Measurements from ENCODE around the gene TMC3. TPM values are rescaled to one million over a fixed set of nuclear protein-coding genes. Genes with fewer than 3 reads are reported as not detected.

TMC3 gene
- total RNA-seq, 1 donor from 2014 or later: not detected

DNA sequence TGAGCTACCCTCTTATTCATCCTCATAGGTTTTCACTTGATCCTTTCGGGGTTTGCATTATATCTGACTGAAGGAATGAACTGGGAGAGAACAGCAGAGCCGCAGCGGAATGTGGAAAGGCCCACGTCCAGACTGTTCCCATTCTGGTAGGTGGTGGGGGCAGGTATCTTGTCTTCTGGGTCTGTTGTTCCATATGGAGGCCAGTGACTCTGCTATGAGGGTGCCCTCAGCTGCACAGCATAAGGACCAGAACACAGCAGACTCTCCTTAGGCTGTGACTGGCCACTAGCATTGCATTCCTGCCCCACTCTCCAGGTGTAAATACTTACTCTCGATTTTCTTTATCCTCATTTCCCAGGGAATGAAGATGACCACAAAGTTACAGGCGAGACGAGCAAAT, 12.1 kb downstream of the TMC3 start:
- TF ChIP-seq, protein P1, sequence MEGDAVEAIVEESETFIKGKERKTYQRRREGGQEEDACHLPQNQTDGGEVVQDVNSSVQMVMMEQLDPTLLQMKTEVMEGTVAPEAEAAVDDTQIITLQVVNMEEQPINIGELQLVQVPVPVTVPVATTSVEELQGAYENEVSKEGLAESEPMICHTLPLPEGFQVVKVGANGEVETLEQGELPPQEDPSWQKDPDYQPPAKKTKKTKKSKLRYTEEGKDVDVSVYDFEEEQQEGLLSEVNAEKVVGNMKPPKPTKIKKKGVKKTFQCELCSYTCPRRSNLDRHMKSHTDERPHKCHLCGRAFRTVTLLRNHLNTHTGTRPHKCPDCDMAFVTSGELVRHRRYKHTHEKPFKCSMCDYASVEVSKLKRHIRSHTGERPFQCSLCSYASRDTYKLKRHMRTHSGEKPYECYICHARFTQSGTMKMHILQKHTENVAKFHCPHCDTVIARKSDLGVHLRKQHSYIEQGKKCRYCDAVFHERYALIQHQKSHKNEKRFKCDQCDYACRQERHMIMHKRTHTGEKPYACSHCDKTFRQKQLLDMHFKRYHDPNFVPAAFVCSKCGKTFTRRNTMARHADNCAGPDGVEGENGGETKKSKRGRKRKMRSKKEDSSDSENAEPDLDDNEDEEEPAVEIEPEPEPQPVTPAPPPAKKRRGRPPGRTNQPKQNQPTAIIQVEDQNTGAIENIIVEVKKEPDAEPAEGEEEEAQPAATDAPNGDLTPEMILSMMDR (IDR thresholded peaks at IDR 0.05; ENCODE audit: insufficient read depth, low read length, poor library complexity, severe bottlenecking): no peak
- no peak for DNase-seq (ENCODE audit: low read depth)

DNA sequence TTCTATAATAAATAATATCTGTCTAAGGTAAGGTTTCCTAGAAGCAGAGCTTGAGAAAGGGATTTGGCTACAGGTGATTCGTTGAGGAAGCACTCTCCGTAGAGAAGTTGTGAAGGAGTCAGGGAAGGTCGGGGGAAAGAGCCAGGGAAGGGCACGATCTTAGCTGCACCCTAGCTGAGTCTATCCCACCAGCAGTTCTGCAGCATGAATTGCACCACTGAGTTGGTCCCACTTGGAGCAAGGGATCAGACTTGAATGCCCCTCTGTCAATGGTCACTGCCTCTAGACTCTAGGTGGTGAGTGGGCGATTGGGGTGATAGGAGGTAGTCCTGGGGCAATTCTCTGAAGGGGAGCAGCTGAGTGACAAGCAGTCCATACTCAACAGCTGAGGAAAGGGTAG, 13.5 kb downstream of the TMC3 start:
- no peaks in the 10 kb centered on the region for H3K27me3 ChIP-seq (ENCODE audit: control insufficient read depth, insufficient read depth, low read length)
- H3K36me3 ChIP-seq (ENCODE audit: control insufficient read depth, insufficient read depth, low read length): no peaks in the 10 kb centered on the region
- TF ChIP-seq, protein P1 (IDR thresholded peaks at IDR 0.05; ENCODE audit: insufficient read depth, low read length, poor library complexity, severe bottlenecking): no peak
- no peak for DNase-seq (ENCODE audit: low read depth)
- no peak overlapping the region for H3K4me3 ChIP-seq (ENCODE audit: low read depth, low read length)

More for the DNA sequence above, 12.1 kb downstream of the TMC3 start:
- Histone ChIP-seq H3K4me3 (ENCODE audit: low read depth, low read length) (no peak overlapping the region), H3K27me3 (ENCODE audit: control insufficient read depth, insufficient read depth, low read length) (no peaks in the 10 kb centered on the region), H3K36me3 (ENCODE audit: control insufficient read depth, insufficient read depth, low read length) (no peaks in the 10 kb centered on the region)

GRCh38 chr15:81358248-81358647, 15.8 kb downstream of the TMC3 start:
- Histone ChIP-seq H3K4me3 (ENCODE audit: low read depth, low read length) (no peak overlapping the region), H3K27me3 (ENCODE audit: control insufficient read depth, insufficient read depth, low read length) (no peaks in the 10 kb centered on the region), H3K36me3 (ENCODE audit: control insufficient read depth, insufficient read depth, low read length) (no peaks in the 10 kb centered on the region)
- TF ChIP-seq, protein P1 (IDR thresholded peaks at IDR 0.05; ENCODE audit: insufficient read depth, low read length, poor library complexity, severe bottlenecking): no peak
- no peak for DNase-seq (ENCODE audit: low read depth)

DNA sequence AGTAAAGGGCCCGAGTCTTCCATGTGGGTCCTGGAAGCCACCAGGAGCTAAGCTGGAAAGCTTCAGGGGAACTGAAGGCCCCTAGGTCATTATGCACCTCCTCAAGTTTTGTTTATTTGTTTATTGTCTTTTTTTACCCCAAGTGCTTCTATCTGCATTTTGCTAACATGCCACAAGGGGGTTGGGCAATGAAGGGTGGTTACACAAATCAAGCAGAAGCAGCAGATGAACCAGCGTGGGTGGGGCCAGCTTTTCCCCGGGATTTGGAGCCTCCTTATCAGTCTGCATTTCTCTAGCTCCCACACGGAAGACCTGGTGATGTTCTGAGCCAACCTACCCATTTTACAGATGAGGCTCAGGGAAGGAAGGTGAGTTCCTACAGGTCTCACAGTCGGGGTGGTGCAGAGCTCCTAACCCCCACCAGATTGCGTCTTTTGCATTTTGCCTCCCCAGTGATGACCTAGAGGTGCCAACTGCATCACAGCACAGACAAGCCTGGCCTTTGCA, 16.8 kb downstream of the TMC3 start:
- TF ChIP-seq, protein P1 (IDR thresholded peaks at IDR 0.05; ENCODE audit: insufficient read depth, low read length, poor library complexity, severe bottlenecking): no peak
- no peak for DNase-seq (ENCODE audit: low read depth)

DNA sequence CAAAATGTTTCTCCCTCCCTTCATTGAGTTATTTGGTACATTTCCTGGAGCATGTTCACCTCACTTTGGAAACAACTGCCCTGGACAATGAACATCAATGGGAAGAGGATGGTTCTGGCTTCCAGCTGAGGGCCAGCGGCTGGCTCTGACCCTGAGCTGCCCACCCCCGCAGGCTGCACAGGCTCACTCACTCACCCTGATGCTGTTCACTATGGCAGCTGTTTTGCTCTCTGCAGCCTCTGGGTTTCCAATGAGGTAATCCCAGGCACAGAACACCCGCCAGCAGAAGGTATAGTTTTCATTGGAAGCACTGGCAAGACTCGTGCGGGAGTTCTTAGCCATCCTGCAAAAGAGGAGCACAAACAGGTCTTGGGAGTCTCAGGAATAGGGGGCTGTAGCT, 17.8 kb downstream of the TMC3 start:
- H3K27me3 ChIP-seq (ENCODE audit: control insufficient read depth, insufficient read depth, low read length): no peaks in the 10 kb centered on the region
- H3K36me3 ChIP-seq (ENCODE audit: control insufficient read depth, insufficient read depth, low read length): no peaks in the 10 kb centered on the region
- TF ChIP-seq, protein P1 (IDR thresholded peaks at IDR 0.05; ENCODE audit: insufficient read depth, low read length, poor library complexity, severe bottlenecking): no peak
- no peak for DNase-seq (ENCODE audit: low read depth)
- H3K4me3 ChIP-seq (ENCODE audit: low read depth, low read length): no peak overlapping the region

More for the DNA sequence above, 16.8 kb downstream of the TMC3 start:
- Histone ChIP-seq H3K4me3 (ENCODE audit: low read depth, low read length) (no peak overlapping the region), H3K27me3 (ENCODE audit: control insufficient read depth, insufficient read depth, low read length) (no peaks in the 10 kb centered on the region), H3K36me3 (ENCODE audit: control insufficient read depth, insufficient read depth, low read length) (no peaks in the 10 kb centered on the region)

- Histone ChIP-seq H3K27me3 (ENCODE audit: control insufficient read depth, insufficient read depth, low read length) (no peaks in the 10 kb centered on the region), H3K36me3 (ENCODE audit: control insufficient read depth, insufficient read depth, low read length) (no peaks in the 10 kb centered on the region), H3K4me3 (ENCODE audit: low read depth, low read length) (no peak overlapping the region)
- no peak for DNase-seq (ENCODE audit: low read depth)
- TF ChIP-seq, protein P1 (IDR thresholded peaks at IDR 0.05; ENCODE audit: insufficient read depth, low read length, poor library complexity, severe bottlenecking): no peak
Observed at GRCh38 chr15:81351651-81352050, 22.4 kb downstream of the TMC3 start.

Measured in kidney epithelial cell (primary cell).